NCI-H2171 treated with DMSO at 0.1 percent for 48 hours (cell line): Measurements from ENCODE around the gene IL22.

Experiments used
- DNase-seq: peaks from one replicate; lab custom pipeline; 2025; lab: John Stamatoyannopoulos, UW

IL22 gene

GRCh38 chr12:68229956-68230355 lies 23.4 kb downstream of the IL22 start:
- DNase-seq = no peak

- no peak for DNase-seq
Observed at GRCh38 chr12:68227356-68227755, 26.0 kb downstream of the IL22 start.

DNA sequence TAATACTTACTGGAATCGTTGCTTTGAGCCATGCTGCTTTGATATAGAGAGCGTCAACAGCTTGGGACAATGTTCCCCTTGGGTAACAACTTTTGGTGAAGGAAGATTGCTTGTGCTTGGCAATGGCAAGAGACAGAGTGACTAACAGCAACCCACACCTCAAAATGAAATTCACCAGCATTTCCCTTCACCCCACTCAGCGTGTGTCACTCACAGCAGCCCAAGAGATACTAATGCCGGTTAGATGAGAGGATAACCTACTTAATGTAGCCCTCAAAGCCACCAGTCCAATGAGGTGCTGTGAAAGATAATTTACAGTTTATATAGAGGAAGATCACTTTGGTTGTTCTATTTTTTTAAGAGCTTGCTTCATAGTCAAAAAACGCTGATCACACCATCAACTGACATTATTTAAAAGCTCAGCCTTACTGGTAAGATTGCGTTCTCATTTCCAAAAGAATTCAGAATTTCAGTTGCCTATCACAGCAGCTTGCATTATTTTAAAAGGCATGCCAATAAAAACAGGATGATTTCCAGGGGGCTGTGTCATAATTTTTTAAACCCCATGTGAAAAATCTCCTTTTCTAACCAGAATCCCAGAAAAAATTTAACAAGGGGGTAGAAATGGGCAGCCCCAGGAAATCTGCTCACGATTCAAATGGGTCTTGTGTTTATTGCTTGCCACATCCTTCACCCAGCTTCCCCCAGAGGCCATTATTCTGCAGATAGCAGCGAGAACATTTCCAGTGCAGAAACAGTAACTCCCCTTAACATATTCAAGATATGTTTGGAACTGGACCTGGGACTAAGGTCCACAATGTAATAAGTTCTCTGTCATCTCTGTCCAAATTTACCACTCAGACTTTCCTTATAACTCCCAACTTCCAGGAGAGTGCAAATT lies 27.6 kb downstream of the IL22 start, which contains the start of gene IL26:
Gene IL26, minus strand, starts transcription at position 235 of the 901 bp plus-strand sequence. Its CDS starts 54 bp downstream, at position 181.
- no peak for DNase-seq

DNA sequence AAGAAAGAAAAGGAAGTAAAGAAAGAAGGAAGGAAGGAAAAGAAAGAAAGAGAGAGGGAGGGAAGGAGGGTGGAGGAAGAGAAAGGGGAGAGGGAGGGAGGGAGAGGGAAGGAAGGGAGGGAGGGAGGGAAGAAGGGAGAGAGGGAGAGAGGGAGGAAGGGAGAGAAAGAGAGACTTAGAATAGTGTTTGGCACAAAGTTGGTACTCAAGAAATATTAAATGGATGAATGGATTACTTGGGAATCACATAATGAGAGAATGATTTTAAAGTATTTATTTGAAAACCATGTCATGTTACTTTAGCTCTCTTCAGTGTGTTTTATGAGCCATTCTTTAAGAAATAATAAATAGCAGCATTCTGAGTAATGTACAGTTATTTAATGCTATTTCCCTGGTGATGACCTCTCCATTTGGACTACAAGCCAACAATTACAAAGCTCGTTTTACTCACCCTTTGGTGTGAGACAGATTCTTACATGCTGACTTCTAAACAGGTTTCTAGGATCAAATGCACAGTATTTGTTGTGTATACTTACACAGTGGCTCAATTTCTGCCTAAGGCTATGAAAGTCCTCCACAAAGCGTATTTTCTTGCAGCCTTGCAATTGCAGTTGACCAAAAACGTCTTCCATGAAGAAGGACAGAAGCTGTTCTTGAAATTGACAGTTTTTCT lies 28.7 kb downstream of the IL22 start:
- no peak for DNase-seq

DNA sequence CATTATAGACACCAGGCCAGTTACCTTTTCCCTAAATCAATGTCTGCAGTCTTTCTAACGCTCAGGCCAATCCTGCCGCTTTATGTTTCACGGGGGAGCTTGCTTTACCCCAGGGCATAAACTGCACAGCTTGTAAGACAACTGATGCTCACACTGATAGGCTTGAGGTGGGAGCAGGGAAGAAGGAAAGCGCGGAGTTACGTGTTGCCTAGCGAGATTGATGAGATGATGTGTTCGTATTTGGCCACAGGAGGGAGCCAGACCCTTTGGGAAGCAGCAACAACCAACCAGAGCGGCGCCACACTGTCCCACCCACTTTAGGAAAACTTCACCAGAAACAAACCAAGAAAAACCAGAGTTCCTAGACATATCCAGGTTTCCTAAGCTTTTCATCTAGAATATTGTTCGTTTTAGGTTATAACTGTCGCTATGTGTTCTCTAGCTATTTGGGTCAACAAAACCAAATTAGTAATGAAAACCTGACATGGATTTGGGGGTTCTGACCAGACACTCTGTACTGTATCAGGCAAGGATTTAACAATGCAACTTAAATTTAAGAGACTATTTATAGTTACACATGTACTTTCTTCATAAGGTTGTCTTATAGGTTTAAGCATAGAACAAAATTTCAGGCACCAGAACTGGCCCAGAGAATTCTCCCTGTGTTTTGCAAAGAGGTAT lies 30.2 kb downstream of the IL22 start:
- DNase-seq = peak; percentile 96

DNA sequence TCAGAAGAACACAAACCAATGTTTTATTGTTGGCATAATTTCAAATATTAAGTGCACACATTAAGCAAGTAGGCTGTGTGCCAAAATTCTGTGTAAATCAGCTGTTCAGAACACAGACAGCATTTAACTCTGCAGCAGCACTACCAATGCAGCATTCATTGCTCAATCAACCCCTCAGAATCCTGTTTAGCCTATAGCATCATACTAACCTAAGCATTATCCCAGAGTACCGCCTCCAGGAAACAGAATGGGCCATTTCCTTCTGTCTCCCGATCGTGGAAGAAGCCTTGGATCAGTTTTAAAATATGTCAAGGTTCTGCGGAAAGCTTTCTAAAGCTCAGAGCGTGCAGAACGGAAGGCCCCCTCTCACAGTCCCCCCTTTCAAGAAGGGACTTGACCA lies 31.1 kb downstream of the IL22 start:
- DNase-seq = peak; percentile 71

- DNase-seq = no peak
Observed at GRCh38 chr12:68221497-68221896, 31.9 kb downstream of the IL22 start.

GRCh38 chr12:68210875-68211274 lies 42.5 kb downstream of the IL22 start:
- DNase-seq = no peak

DNA sequence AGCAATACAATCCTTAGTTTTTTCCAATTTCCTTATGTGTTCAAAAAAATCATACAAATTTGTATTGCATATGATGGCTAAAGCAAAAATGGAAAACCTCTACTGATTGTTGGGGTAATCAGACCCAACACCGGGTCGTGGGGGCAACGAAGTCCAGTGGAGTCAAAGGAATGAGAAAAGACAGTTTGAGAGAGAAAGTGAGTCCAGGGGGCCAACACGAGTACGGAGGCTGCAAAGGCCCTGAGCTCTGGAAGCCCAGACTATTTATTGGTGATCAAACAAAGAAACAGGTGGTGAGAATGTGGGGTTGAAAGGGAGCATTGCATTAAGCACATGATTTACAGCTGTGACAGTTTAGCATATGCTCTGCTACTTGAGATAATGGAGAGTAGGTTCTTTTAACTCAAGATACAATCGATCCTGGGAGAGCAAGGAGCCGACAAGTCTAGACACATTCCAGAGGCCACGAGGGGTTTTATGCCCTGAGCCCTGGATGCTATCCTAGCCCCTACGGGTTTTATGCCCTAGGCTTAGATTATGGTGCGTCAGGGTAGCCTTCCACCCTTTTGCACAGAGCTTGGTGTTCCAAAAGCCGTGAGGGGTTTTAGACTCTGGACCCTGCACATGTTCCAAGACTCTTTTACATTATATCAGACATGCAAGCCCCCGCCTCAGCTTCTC lies 44.2 kb downstream of the IL22 start:
- peak; percentile 89 for DNase-seq

GRCh38 chr12:68207276-68207675 lies 46.1 kb downstream of the IL22 start:
- DNase-seq = peak; percentile 82

DNA sequence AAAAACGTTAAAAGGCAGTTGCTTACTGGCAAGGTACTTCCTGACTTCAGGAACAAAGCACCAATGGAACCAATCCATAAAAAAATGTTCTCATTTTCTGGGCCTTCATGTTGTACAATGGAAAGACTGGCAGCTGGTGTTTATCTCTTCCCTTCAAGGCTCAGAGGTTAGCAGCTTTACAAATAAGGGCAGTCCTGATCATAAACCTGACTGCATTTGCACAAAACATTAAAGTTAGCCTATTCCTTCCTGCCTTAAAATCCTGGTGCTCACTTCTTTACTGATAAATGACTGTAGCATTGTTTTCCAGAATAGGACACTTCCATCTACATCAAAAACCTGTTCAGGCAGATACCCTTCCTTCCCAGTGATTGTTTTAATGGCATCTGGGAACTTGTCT lies 47.0 kb downstream of the IL22 start:
- peak; percentile 85 for DNase-seq

- DNase-seq = no peak
Observed at GRCh38 chr12:68203460-68203875, 49.9 kb downstream of the IL22 start.

DNA sequence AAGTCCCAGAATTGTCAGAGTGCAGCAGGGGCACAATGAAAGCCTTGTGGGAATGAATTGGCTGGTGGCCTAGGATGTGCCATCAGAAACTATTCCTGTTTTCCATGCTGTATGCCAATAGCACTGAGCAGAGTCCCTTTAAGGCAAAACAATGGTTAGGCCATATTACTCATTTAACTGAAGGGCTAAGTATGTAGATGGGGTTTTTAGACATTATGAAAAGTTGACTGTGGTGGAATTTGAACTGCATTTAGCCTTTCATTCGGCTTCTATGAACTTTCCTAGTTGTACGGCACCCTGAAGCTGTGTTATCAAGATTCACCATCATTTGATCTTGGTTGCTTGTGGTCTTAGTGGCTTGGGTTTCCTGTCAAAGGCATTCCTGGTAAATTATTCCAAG lies 52.5 kb downstream of the IL22 start:
- no peak for DNase-seq

- no peak for DNase-seq
Observed at GRCh38 chr12:68199127-68199526, 54.3 kb downstream of the IL22 start.

- DNase-seq = no peak
Observed at GRCh38 chr12:68198507-68199086, 54.8 kb downstream of the IL22 start.
